CD4-positive, alpha-beta memory T cell (primary cell): ENCODE measurements around the gene FSTL3. TPM values are rescaled to one million over a fixed set of nuclear protein-coding genes. Genes with fewer than 3 reads are reported as not detected.
"Not testable (repeated sequence)": the region's sequence is repeated elsewhere in the genome, so short reads cannot be mapped to it uniquely, and the experiment has no call there.

Experiments
- CTCF ChIA-PET: fragments of 350-600 bp; sonication (Branson Sonifier 250); formaldehyde crosslinking; loops from one replicate; lab custom pipeline; 2021; ENCODE audit warnings: inconsistent platforms; ENCODE audit not compliant: partially characterized antibody; lab: Charles Lee
- POLR2A ChIA-PET: fragments of 350-600 bp; sonication (Branson Sonifier 250); formaldehyde crosslinking; loops from one replicate; lab custom pipeline; 2021; ENCODE audit not compliant: partially characterized antibody; lab: Charles Lee
- DNase-seq, 5 donors: peaks; one replicate each; pipeline versions ENCODE4 v3.0.0 to v3.0.0-alpha.2; 2020 to 2022; ENCODE audit warnings: mixed read lengths in 1 of 5
- H3K27ac ChIP-seq: one replicate; pipeline ENCODE4 v1.7.0; 2013; ENCODE audit warnings: low read depth, low read length
- H3K27me3 ChIP-seq: 2 replicates; pipeline ENCODE4 v1.7.0; 2013; ENCODE audit warnings: mild to moderate bottlenecking, low read length, moderate library complexity; ENCODE audit not compliant: insufficient read depth
- H3K36me3 ChIP-seq: 2 replicates; pipeline ENCODE4 v1.7.0; 2013; ENCODE audit warnings: mild to moderate bottlenecking, low read length, moderate library complexity; ENCODE audit not compliant: insufficient read depth
- H3K4me1 ChIP-seq: 2 replicates; pipeline ENCODE4 v1.7.0; 2013; ENCODE audit warnings: mild to moderate bottlenecking, low read length, moderate library complexity; ENCODE audit not compliant: insufficient read depth
- H3K4me3 ChIP-seq, 2 donors: one replicate each; pipeline ENCODE4 v1.7.0; 2013; ENCODE audit warnings: low read length in 2 of 2, mild to moderate bottlenecking in 1 of 2
- H3K9me3 ChIP-seq, 2 donors: one replicate each; pipeline ENCODE4 v1.7.0; 2013; ENCODE audit warnings: low read length in 2 of 2, control low read depth in 1 of 2; ENCODE audit not compliant: control insufficient read depth in 1 of 2
- H3K27ac Mint-ChIP-seq, 7 donors: one replicate each; pipeline ENCODE4 v1.8.0; 2020 to 2021; ENCODE audit warnings: mixed read lengths in 7 of 7, mild to moderate bottlenecking in 6 of 7, inconsistent platforms in 3 of 7, moderate library complexity in 3 of 7
- H3K27me3 Mint-ChIP-seq, 2 donors: one replicate each; pipeline ENCODE4 v1.8.0; 2020 to 2021; ENCODE audit warnings: mixed read lengths in 2 of 2
- H3K36me3 Mint-ChIP-seq, 2 donors: one replicate each; pipeline ENCODE4 v1.8.0; 2020 to 2021; ENCODE audit warnings: mixed read lengths in 2 of 2, inconsistent platforms in 1 of 2, mild to moderate bottlenecking in 1 of 2
- H3K4me1 Mint-ChIP-seq, 4 donors: one replicate each; pipeline ENCODE4 v1.8.0; 2020 to 2021; ENCODE audit warnings: mixed read lengths in 4 of 4, mild to moderate bottlenecking in 1 of 4
- H3K4me3 Mint-ChIP-seq, 8 donors: one replicate each; pipeline ENCODE4 v1.8.0; 2020 to 2021; ENCODE audit warnings: mixed read lengths in 8 of 8, mild to moderate bottlenecking in 7 of 8, moderate library complexity in 6 of 8, inconsistent platforms in 3 of 8
- H3K9me3 Mint-ChIP-seq, 8 donors: one replicate each; pipeline ENCODE4 v1.8.0; 2020 to 2021; ENCODE audit warnings: mixed read lengths in 8 of 8, mild to moderate bottlenecking in 5 of 8, inconsistent platforms in 3 of 8, moderate library complexity in 1 of 8
- intact Hi-C: fragments of 100-400 bp; cut with micrococcal nuclease; formaldehyde crosslinking; loops from one replicate; pipeline ENCODE4 v1.15.1; 2023
- polyA plus RNA-seq, 2 donors: library from polyadenylated mRNA; unstranded; fragments of 300-500 nt; fragmentation: Illumina TruSeq; gene quantifications; one replicate each; pipeline ENCODE4 v1.2.3, GENCODE V29; 2021
- total RNA-seq, 2 experiments: library from RNA; stranded (reverse); gene quantifications; one replicate each; pipeline ENCODE4 v1.2.3, GENCODE V29; 2021

The FSTL3 gene
- total and polyA plus RNA-seq, 4 experiments from 2014 or later = 2.0 to 3.4 (median 2.5) TPM

DNA sequence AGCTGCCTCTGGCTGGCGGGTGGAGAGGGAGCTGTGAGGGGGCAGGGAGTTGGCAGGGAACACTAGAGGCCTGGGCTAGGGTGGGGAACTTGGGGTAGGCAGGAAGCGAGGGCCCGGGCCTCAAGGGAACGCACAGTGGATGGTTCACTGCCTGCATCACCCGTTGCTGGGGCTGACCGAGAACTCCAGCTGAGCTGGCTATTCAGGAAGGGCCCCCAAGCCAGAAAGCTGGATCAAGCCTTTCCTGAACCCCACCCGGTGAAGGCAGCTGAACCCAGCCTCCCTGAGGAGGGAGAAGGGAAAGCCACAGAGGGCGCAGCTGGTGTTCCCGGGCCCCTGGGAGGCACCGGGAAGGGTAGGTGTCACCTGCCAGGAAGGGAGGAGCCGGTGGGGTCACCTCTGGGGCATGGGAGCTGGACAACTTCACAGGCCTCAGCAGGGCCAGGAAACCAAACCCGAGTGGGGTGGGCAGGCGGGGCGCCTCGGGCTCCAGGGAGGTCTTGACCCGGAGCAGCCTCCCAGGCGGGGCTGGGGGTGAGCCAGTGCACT lies 46.4 kb downstream of the FSTL3 start:
- ChIA-PET POLR2A (no interaction called here), CTCF (no interaction called here)
- Histone ChIP-seq H3K4me1 (no peaks in the 10 kb centered on the region), H3K36me3 (no peaks in the 10 kb centered on the region), H3K4me3 (no peak overlapping the region), H3K27ac (no peak overlapping the region), H3K9me3 (no peaks in the 10 kb centered on the region), H3K27me3 (no peaks in the 10 kb centered on the region)
- Mint-ChIP-seq H3K4me1 (no peaks in the 10 kb centered on the region), H3K27me3 (peaks cover 9 to 16% of the 10 kb centered on the region in 2 donors), H3K9me3 (no peaks in the 10 kb centered on the region), H3K27ac (no peak overlapping the region), H3K36me3 (no peaks in the 10 kb centered on the region), H3K4me3 (no peak overlapping the region)
- intact Hi-C loops = no loop called here
- DNase-seq = no peak

DNA sequence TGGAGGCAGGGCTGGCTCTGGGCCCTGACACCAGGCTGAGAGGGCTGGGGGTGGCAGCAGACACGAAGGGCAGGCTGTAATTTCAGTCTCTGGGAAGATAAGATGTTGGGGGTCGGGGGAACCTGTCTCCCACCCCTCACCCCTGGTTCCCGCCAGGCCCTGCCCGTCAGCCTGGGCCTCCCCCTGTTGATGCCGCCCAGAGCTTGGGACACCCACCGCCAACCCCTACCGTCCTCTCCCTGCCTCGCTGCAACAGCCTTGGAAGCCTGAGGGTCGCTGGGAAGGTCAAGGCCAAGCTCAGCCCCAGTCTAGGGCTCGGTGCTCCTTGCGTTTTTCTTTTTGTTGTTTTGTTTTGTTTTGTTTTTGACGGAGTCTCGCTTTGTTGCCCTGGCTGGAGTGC lies 47.1 kb downstream of the FSTL3 start:
- no peak for DNase-seq
- H3K9me3 ChIP-seq = no peaks in the 10 kb centered on the region
- Mint-ChIP-seq H3K4me3 (no peak overlapping the region), H3K27ac (no peak overlapping the region), H3K27me3 (peaks cover 6 to 12% of the 10 kb centered on the region in 2 donors), H3K36me3 (no peaks in the 10 kb centered on the region), H3K9me3 (no peaks in the 10 kb centered on the region), H3K4me1 (no peaks in the 10 kb centered on the region)
- intact Hi-C loops = no loop called here
- H3K4me1 ChIP-seq = no peaks in the 10 kb centered on the region
- H3K36me3 ChIP-seq = no peaks in the 10 kb centered on the region
- POLR2A ChIA-PET = no interaction called here
- H3K27me3 ChIP-seq = no peaks in the 10 kb centered on the region
- H3K4me3 ChIP-seq = no peak overlapping the region
- no peak overlapping the region for H3K27ac ChIP-seq
- CTCF ChIA-PET = no interaction called here

DNA sequence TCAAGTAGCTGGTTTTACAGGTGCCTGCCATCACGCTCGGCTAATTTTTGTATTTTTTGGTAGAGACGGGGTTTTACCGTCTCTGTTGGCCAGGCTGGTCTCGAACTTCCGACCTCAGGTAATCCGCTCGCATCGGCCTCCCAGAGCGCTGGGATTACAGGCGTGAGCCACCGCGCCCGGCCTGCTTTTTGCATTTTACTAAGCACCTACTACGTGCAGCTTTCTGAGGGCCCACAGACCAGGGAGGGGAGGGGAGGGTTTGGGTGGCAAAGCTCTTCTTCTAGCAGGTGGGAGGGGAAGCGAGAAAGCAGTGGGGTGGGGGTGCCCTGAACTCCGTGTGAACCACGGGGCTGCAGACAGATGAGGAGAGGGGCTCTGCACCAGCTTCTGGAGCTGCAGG lies 47.5 kb downstream of the FSTL3 start:
- Histone ChIP-seq H3K36me3 (no peaks in the 10 kb centered on the region), H3K4me1 (no peaks in the 10 kb centered on the region), H3K4me3 (no peak overlapping the region), H3K27me3 (no peaks in the 10 kb centered on the region), H3K9me3 (no peaks in the 10 kb centered on the region), H3K27ac (no peak overlapping the region)
- ChIA-PET POLR2A (no interaction called here), CTCF (no interaction called here)
- Mint-ChIP-seq H3K27me3 (peaks cover 4 to 9% of the 10 kb centered on the region in 2 donors), H3K36me3 (no peaks in the 10 kb centered on the region), H3K4me3 (no peak overlapping the region), H3K9me3 (no peaks in the 10 kb centered on the region), H3K4me1 (no peaks in the 10 kb centered on the region), H3K27ac (no peak overlapping the region)
- no peak for DNase-seq
- intact Hi-C loops = no loop called here

DNA sequence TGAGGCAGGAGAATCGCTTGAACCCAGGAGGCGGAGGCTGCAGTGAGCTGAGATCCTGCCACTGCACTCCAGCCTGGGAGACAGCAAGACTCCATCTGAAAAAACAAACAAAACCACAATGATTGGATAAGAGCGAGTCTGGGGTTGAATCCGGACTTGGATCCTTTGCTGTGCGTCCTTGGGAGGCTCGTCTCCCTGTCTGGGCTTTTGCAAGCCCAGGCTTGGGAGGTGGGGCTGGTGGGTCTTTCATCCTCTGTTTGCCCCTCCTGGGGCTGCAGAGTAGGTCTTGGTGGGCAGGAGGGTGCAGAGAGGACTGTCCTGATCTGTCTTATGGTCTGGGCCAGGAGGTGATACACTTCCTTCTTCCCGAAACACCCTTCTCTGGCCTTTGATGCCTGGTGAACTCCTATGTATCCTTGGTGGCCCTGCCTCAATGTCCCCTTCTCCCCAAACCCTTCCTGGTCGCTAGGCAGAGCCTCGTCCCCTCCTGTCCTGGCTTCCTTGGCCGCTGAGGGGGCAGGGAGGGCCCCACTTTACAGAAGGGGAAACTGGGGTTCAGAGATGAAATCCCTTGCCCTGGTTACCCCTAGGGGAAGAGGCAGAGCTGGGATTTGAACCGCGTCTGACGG lies 49.4 kb downstream of the FSTL3 start:
- Mint-ChIP-seq H3K4me3 (no peak overlapping the region), H3K36me3 (no peaks in the 10 kb centered on the region), H3K27ac (no peak overlapping the region), H3K27me3 (peaks cover 4 to 9% of the 10 kb centered on the region in 2 donors), H3K4me1 (no peaks in the 10 kb centered on the region), H3K9me3 (no peaks in the 10 kb centered on the region)
- no peak overlapping the region for H3K27ac ChIP-seq
- DNase-seq = no peak
- no peak overlapping the region for H3K4me3 ChIP-seq
- no peaks in the 10 kb centered on the region for H3K27me3 ChIP-seq
- no peaks in the 10 kb centered on the region for H3K36me3 ChIP-seq
- intact Hi-C loops = no loop called here
- no peaks in the 10 kb centered on the region for H3K4me1 ChIP-seq
- ChIA-PET POLR2A (no interaction called here), CTCF (no interaction called here)
- no peaks in the 10 kb centered on the region for H3K9me3 ChIP-seq

DNA sequence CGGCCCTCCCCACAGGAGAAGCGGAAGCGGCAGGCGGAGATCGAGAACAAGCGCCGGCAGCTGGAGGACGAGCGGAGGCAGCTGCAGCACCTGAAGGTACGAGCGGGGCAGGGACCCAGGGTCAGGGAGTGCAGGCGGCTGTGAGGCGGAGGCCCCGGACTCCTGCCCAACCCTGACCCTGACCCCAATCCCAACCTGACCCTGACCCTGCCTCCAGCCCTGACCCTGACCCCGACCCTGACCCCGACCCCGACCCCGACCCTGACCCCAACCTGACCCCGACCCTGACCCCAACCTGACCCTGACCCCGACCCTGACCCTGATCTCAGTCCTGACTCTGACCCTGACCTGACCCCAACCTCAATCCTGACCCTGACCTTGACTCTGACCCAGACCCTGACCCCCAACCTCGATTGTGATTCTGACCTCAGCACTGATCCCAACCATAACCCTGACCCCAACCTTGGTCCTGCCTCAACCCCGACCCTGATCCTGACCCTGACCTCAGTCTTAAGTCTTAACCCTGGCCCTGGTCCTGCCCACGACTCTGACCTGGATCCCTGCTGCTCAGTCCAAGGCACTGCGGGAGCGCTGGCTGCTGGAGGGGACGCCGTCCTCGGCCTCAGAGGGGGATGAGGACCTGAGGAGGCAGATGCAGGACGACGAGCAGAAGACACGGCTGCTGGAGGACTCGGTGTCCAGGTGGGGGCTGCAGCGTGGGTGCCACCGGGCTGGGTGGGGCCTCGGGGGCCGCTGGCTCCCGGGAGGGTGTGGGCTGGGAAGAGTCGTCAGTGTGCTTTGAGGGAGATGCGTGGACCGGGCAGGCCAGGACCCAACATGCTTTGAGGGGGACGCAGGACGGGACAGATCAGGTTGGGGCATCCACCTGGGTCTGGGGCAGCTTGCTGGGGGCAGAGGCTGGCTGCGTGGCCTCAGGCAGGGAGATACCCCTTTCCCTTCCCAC lies 51.1 kb downstream of the FSTL3 start:
- ChIA-PET POLR2A (no interaction called here), CTCF (no interaction called here)
- Histone ChIP-seq H3K4me3 (no peak overlapping the region), H3K9me3 (no peaks in the 10 kb centered on the region), H3K27me3 (no peaks in the 10 kb centered on the region), H3K27ac (no peak overlapping the region), H3K36me3 (no peaks in the 10 kb centered on the region), H3K4me1 (no peaks in the 10 kb centered on the region)
- Mint-ChIP-seq H3K4me3 (no peak overlapping the region), H3K4me1 (no peaks in the 10 kb centered on the region), H3K27ac (no peak overlapping the region), H3K9me3 (no peaks in the 10 kb centered on the region), H3K27me3 (peaks cover 1 to 7% of the 10 kb centered on the region in 2 donors), H3K36me3 (no peaks in the 10 kb centered on the region)
- intact Hi-C loops = no loop called here
- no peak for DNase-seq

DNA sequence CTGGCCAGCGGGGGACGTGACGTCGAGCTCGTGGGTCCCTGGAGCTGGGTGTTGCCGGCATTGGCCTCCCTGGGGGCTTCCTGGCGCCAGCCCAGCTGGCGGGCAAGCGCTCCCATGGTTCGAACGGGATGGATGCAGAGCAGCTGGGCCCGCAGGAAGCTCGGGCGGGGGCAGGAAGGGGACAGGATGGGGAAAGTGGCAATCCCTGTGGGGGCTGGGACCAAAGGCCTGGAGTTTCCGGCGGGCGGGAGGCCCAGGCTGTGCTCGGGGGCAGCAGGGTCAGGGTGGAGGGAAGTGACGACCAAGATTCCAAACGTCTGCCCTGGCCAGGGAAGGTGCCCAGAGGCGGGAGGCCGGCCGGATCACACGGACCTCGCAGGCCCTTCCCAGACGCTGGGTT lies 51.8 kb downstream of the FSTL3 start:
- DNase-seq = no peak
- peaks cover 1 to 7% of the 10 kb centered on the region in 2 donors for H3K27me3 Mint-ChIP-seq
- Histone ChIP-seq H3K4me3 (no peak overlapping the region), H3K9me3 (no peaks in the 10 kb centered on the region), H3K27ac (no peak overlapping the region), H3K27me3 (no peaks in the 10 kb centered on the region), H3K4me1 (no peaks in the 10 kb centered on the region), H3K36me3 (no peaks in the 10 kb centered on the region)
- H3K9me3 Mint-ChIP-seq = peaks cover 0 to 1% (median 0%) of the 10 kb centered on the region in 8 donors
- no peaks in the 10 kb centered on the region for H3K36me3 Mint-ChIP-seq
- CTCF ChIA-PET = no interaction called here
- intact Hi-C loops = no loop called here
- POLR2A ChIA-PET = no interaction called here
- no peak overlapping the region for H3K27ac Mint-ChIP-seq
- H3K4me3 Mint-ChIP-seq = no peak overlapping the region
- H3K4me1 Mint-ChIP-seq = peaks cover 0 to 7% (median under 1%) of the 10 kb centered on the region in 4 donors

DNA sequence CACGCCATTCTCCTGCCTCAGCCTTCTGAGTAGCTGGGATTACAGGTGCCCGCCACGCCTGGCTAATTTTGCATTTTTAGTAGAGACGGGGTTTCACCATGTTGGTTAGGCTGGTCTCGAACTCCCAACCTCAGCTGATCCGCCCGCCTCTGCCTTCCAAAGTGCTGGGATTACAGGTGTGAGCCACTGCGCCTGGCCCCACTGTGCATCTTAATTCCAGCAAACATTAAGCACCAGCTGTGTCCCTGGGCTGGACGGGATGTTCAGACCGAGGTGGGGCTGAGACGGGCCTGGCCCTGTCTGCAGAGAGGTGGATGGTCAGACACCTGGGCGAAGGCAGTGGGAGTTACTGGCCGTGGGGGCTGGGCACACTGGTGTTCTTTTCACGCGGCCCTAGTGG lies 53.4 kb downstream of the FSTL3 start:
- H3K27me3 Mint-ChIP-seq, intact Hi-C loops, H3K36me3 ChIP-seq, H3K9me3 Mint-ChIP-seq, H3K4me1 ChIP-seq, H3K27ac ChIP-seq, H3K9me3 ChIP-seq, H3K4me3 Mint-ChIP-seq, H3K27ac Mint-ChIP-seq, H3K36me3 Mint-ChIP-seq, POLR2A ChIA-PET, H3K4me3 ChIP-seq, CTCF ChIA-PET, H3K27me3 ChIP-seq: not testable (repeated sequence)
- H3K4me1 Mint-ChIP-seq = peaks cover 7 to 18% (median 9%) of the 10 kb centered on the region in 4 donors
- DNase-seq = peak in 1 of 5 donors; percentile 14
